Subcutaneous abdominal adipose tissue (tissue), 5 donors: ENCODE measurements around the gene MGRN1.
"Not testable (repeated sequence)": the region's sequence is repeated elsewhere in the genome, so short reads cannot be mapped to it uniquely, and the experiment has no call there.

Experiments used
- H3K27ac ChIP-seq: one replicate; pipeline ENCODE4 v1.7.0; 2013; ENCODE audit warnings: low read depth, mild to moderate bottlenecking, inconsistent platforms, low read length, moderate library complexity
- H3K27me3 ChIP-seq, 5 donors: one replicate each; pipeline ENCODE4 v1.7.0; 2013; ENCODE audit warnings: low read length in 5 of 5, inconsistent platforms in 1 of 5; ENCODE audit not compliant: control insufficient read depth in 5 of 5, insufficient read depth in 4 of 5
- H3K36me3 ChIP-seq, 5 donors: one replicate each; pipeline ENCODE4 v1.7.0; 2013; ENCODE audit warnings: low read length in 5 of 5; ENCODE audit not compliant: control insufficient read depth in 5 of 5, insufficient read depth in 5 of 5
- H3K4me1 ChIP-seq, 5 donors: one replicate each; pipeline ENCODE4 v1.7.0; 2013; ENCODE audit warnings: low read length in 5 of 5, mild to moderate bottlenecking in 3 of 5, moderate library complexity in 1 of 5; ENCODE audit not compliant: control insufficient read depth in 5 of 5, insufficient read depth in 5 of 5
- H3K4me3 ChIP-seq, 5 donors: one replicate each; pipeline ENCODE4 v1.7.0; 2013; ENCODE audit warnings: low read length in 5 of 5, low read depth in 1 of 5
- H3K9ac ChIP-seq, 5 donors: one replicate each; pipeline ENCODE4 v1.7.0; 2013; ENCODE audit warnings: low read length in 5 of 5, mild to moderate bottlenecking in 4 of 5, moderate library complexity in 3 of 5
- H3K9me3 ChIP-seq, 5 donors: one replicate each; pipeline ENCODE4 v1.7.0; 2013; ENCODE audit warnings: low read length in 5 of 5; ENCODE audit not compliant: control insufficient read depth in 5 of 5
- donor health status: healthy.
- donor health status: healthy.
- donor health status: healthy.
- donor health status: healthy.
- donor health status: healthy.

The MGRN1 gene

GRCh38 chr16:4649744-4650442, 25.3 kb downstream of the MGRN1 start:
- Histone ChIP-seq H3K4me3 (no peak overlapping the region), H3K27ac (no peak overlapping the region), H3K36me3 (peaks cover 0 to 48% (median 30%) of the 10 kb centered on the region in 5 donors), H3K9ac (no peak overlapping the region), H3K27me3 (no peaks in the 10 kb centered on the region), H3K4me1 (peaks cover 0 to 21% (median 10%) of the 10 kb centered on the region in 5 donors), H3K9me3 (no peaks in the 10 kb centered on the region)

GRCh38 chr16:4650443-4651074, 25.9 kb downstream of the MGRN1 start:
- H3K27ac ChIP-seq, H3K9me3 ChIP-seq, H3K27me3 ChIP-seq, H3K4me3 ChIP-seq, H3K9ac ChIP-seq: not testable (repeated sequence)
- peaks cover 0 to 21% (median 10%) of the 10 kb centered on the region in 5 donors for H3K4me1 ChIP-seq
- peaks cover 0 to 50% (median 37%) of the 10 kb centered on the region in 5 donors for H3K36me3 ChIP-seq

GRCh38 chr16:4651827-4652226, 27.2 kb downstream of the MGRN1 start:
- H3K36me3 ChIP-seq, result peaks cover 0 to 60% (median 44%) of the 10 kb centered on the region in 5 donors

GRCh38 chr16:4652561-4652960, 27.9 kb downstream of the MGRN1 start:
- Histone ChIP-seq H3K27ac (no peak overlapping the region), H3K36me3 (peaks cover 0 to 67% (median 52%) of the 10 kb centered on the region in 5 donors), H3K4me1 (peaks cover 0 to 21% (median 10%) of the 10 kb centered on the region in 5 donors), H3K9me3 (no peaks in the 10 kb centered on the region), H3K4me3 (no peak overlapping the region), H3K9ac (no peak overlapping the region), H3K27me3 (no peaks in the 10 kb centered on the region)

More at GRCh38 chr16:4651827-4652226, 27.2 kb downstream of the MGRN1 start:
- Histone ChIP-seq H3K4me3 (no peak overlapping the region), H3K9me3 (no peaks in the 10 kb centered on the region), H3K27me3 (no peaks in the 10 kb centered on the region), H3K9ac (no peak overlapping the region), H3K4me1 (peaks cover 0 to 21% (median 10%) of the 10 kb centered on the region in 5 donors), H3K27ac (no peak overlapping the region)

GRCh38 chr16:4654011-4654963, 29.7 kb downstream of the MGRN1 start:
- Histone ChIP-seq H3K27ac (no peak overlapping the region), H3K36me3 (peaks cover 0 to 83% (median 65%) of the 10 kb centered on the region in 5 donors)

GRCh38 chr16:4654964-4655590, 30.5 kb downstream of the MGRN1 start:
- Histone ChIP-seq H3K4me1 (peaks cover 0 to 8% (median 0%) of the 10 kb centered on the region in 5 donors), H3K9ac (no peak overlapping the region), H3K27ac (no peak overlapping the region), H3K36me3 (peaks cover 0 to 89% (median 70%) of the 10 kb centered on the region in 5 donors), H3K27me3 (no peaks in the 10 kb centered on the region), H3K4me3 (no peak overlapping the region), H3K9me3 (no peaks in the 10 kb centered on the region)

More at GRCh38 chr16:4654011-4654963, 29.7 kb downstream of the MGRN1 start:
- no peaks in the 10 kb centered on the region for H3K27me3 ChIP-seq
- H3K9ac ChIP-seq, result no peak overlapping the region
- no peak overlapping the region for H3K4me3 ChIP-seq
- peaks cover 0 to 14% (median 6%) of the 10 kb centered on the region in 5 donors for H3K4me1 ChIP-seq
- no peaks in the 10 kb centered on the region for H3K9me3 ChIP-seq

GRCh38 chr16:4655801-4656200, 31.2 kb downstream of the MGRN1 start:
- Histone ChIP-seq H3K27me3 (no peaks in the 10 kb centered on the region), H3K27ac (no peak overlapping the region), H3K9me3 (no peaks in the 10 kb centered on the region), H3K4me3 (no peak overlapping the region), H3K36me3 (peaks cover 0 to 94% (median 70%) of the 10 kb centered on the region in 5 donors), H3K9ac (no peak overlapping the region), H3K4me1 (peaks cover 0 to 6% (median 0%) of the 10 kb centered on the region in 5 donors)

- peaks cover 0 to 6% (median 0%) of the 10 kb centered on the region in 5 donors for H3K4me1 ChIP-seq
- H3K9me3 ChIP-seq, result no peaks in the 10 kb centered on the region
- no peak overlapping the region for H3K4me3 ChIP-seq
- H3K27ac ChIP-seq, result no peak overlapping the region
- peaks cover 0 to 95% (median 68%) of the 10 kb centered on the region in 5 donors for H3K36me3 ChIP-seq
- no peak overlapping the region for H3K9ac ChIP-seq
- H3K27me3 ChIP-seq, result no peaks in the 10 kb centered on the region
Measured at GRCh38 chr16:4656221-4656620, 31.6 kb downstream of the MGRN1 start.
